ENCODE measurements around the gene SCAPER. TPM values are rescaled to one million over a fixed set of nuclear protein-coding genes. Genes with fewer than 3 reads are reported as not detected.

The SCAPER gene
- total RNA-seq, 1 donor: 8.3 TPM

- Histone ChIP-seq H3K79me2 (ENCODE audit: insufficient read depth, low read length) (no peaks in the 10 kb centered on the region), H3K27me3 (ENCODE audit: insufficient read depth, low read length) (no peaks in the 10 kb centered on the region), H4K20me1 (ENCODE audit: insufficient read depth, low read length) (no peaks in the 10 kb centered on the region), H3K27ac (ENCODE audit: low read depth, low read length) (no peak overlapping the region), H3K4me1 (ENCODE audit: insufficient read depth, low read length) (no peaks in the 10 kb centered on the region), H3K9me3 (ENCODE audit: low read depth, low read length) (no peaks in the 10 kb centered on the region), H3K36me3 (ENCODE audit: insufficient read depth, low read length) (no peaks in the 10 kb centered on the region), H3K4me2 (ENCODE audit: insufficient read depth, low read length) (no peak overlapping the region), H3K4me3 (ENCODE audit: insufficient read depth, low read length) (no peak overlapping the region), H2AFZ (ENCODE audit: low read length) (no peak overlapping the region)
- DNase-seq (ENCODE audit: insufficient read length, low spot score, missing footprints): no peak
- TF ChIP-seq CTCF (IDR thresholded peaks at IDR 0.05; ENCODE audit: extremely low read depth, low read depth, low read length): no peak
These were observed 269.1 kb downstream of the SCAPER start for GRCh38 chr15:76636059-76636458.

DNA sequence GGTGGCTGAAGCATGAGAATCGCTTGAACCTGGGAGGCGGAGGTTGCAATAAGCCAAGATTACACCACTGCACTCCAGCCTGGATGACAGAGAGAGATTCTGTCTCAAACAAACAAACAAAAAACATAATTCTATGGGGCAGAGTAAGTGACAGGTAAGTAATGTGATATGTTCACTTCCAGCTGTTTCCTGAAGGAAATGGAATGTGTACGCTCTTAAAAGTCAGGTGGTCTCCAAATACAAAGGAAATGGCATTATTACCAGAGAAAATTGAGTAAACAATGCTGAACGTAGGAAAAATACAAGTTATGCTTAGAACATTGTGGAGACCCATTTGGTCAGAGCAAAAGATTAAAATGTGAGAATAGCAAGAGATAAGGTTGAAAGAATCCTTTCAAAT lies 278.5 kb downstream of the SCAPER start:
- H4K20me1 ChIP-seq (ENCODE audit: insufficient read depth, low read length): no peaks in the 10 kb centered on the region
- no peaks in the 10 kb centered on the region for H3K27me3 ChIP-seq (ENCODE audit: insufficient read depth, low read length)
- H3K4me2 ChIP-seq (ENCODE audit: insufficient read depth, low read length): no peak overlapping the region
- no peak for TF ChIP-seq CTCF (IDR thresholded peaks at IDR 0.05; ENCODE audit: extremely low read depth, low read depth, low read length)
- DNase-seq (ENCODE audit: insufficient read length, low spot score, missing footprints): no peak
- no peaks in the 10 kb centered on the region for H3K36me3 ChIP-seq (ENCODE audit: insufficient read depth, low read length)
- no peaks in the 10 kb centered on the region for H3K4me1 ChIP-seq (ENCODE audit: insufficient read depth, low read length)
- no peak overlapping the region for H3K4me3 ChIP-seq (ENCODE audit: insufficient read depth, low read length)
- no peak overlapping the region for H3K27ac ChIP-seq (ENCODE audit: low read depth, low read length)
- no peak overlapping the region for H2AFZ ChIP-seq (ENCODE audit: low read length)
- no peaks in the 10 kb centered on the region for H3K79me2 ChIP-seq (ENCODE audit: insufficient read depth, low read length)
- no peaks in the 10 kb centered on the region for H3K9me3 ChIP-seq (ENCODE audit: low read depth, low read length)

DNA sequence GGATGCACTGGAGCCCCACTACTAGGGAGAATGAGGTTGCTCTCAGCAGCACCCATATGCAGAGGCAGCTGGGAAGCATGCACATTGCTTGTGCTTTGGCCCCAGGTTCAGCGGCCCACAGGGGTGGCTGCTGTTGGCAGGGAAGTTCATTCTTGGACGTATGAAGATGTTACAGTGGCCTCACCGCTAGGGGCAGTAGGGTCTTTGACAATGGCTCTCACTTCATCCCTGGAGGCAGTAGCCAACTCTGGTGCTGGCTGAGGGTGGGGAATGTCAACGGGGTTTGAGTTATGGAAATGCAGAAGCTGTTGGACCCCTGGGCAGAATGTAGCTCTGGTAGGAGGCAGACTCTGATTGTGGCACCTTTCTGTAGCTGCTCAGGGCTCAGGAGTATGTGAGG lies 279.9 kb downstream of the SCAPER start:
- Histone ChIP-seq H3K79me2 (ENCODE audit: insufficient read depth, low read length) (no peaks in the 10 kb centered on the region), H3K4me3 (ENCODE audit: insufficient read depth, low read length) (no peak overlapping the region), H3K27ac (ENCODE audit: low read depth, low read length) (no peak overlapping the region), H3K4me2 (ENCODE audit: insufficient read depth, low read length) (no peak overlapping the region), H3K4me1 (ENCODE audit: insufficient read depth, low read length) (no peaks in the 10 kb centered on the region), H3K27me3 (ENCODE audit: insufficient read depth, low read length) (no peaks in the 10 kb centered on the region), H4K20me1 (ENCODE audit: insufficient read depth, low read length) (no peaks in the 10 kb centered on the region), H3K36me3 (ENCODE audit: insufficient read depth, low read length) (no peaks in the 10 kb centered on the region), H2AFZ (ENCODE audit: low read length) (no peak overlapping the region), H3K9me3 (ENCODE audit: low read depth, low read length) (no peaks in the 10 kb centered on the region)
- no peak for TF ChIP-seq CTCF (IDR thresholded peaks at IDR 0.05; ENCODE audit: extremely low read depth, low read depth, low read length)
- peak; percentile 44 for DNase-seq (ENCODE audit: insufficient read length, low spot score, missing footprints)

DNA sequence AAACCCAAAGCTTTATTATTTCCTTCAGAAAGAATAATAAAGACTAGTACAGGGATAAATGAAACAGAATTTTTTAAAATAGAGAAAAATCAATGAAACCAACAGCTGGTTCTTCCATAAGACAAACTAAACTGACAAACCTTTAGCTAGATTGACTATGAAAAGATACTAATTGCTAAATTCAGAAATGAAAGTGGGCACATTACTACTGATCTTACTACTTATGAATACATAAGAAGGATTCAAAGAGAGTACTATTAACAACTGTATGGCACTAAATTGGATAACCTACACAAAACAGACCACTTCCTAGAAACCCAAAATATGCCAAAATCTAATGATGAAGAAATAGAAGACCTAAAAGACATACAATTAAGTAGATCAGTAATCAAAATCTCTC lies 290.4 kb downstream of the SCAPER start:
- Histone ChIP-seq H3K79me2 (ENCODE audit: insufficient read depth, low read length) (no peaks in the 10 kb centered on the region), H3K9me3 (ENCODE audit: low read depth, low read length) (no peaks in the 10 kb centered on the region), H3K4me2 (ENCODE audit: insufficient read depth, low read length) (no peak overlapping the region), H3K27me3 (ENCODE audit: insufficient read depth, low read length) (no peaks in the 10 kb centered on the region), H3K4me1 (ENCODE audit: insufficient read depth, low read length) (no peaks in the 10 kb centered on the region), H3K36me3 (ENCODE audit: insufficient read depth, low read length) (no peaks in the 10 kb centered on the region), H2AFZ (ENCODE audit: low read length) (no peak overlapping the region), H4K20me1 (ENCODE audit: insufficient read depth, low read length) (no peaks in the 10 kb centered on the region), H3K4me3 (ENCODE audit: insufficient read depth, low read length) (no peak overlapping the region), H3K27ac (ENCODE audit: low read depth, low read length) (no peak overlapping the region)
- TF ChIP-seq CTCF (IDR thresholded peaks at IDR 0.05; ENCODE audit: extremely low read depth, low read depth, low read length): no peak
- no peak for DNase-seq (ENCODE audit: insufficient read length, low spot score, missing footprints)
